ENCODE results near the gene SCIN.

The SCIN gene

DNA sequence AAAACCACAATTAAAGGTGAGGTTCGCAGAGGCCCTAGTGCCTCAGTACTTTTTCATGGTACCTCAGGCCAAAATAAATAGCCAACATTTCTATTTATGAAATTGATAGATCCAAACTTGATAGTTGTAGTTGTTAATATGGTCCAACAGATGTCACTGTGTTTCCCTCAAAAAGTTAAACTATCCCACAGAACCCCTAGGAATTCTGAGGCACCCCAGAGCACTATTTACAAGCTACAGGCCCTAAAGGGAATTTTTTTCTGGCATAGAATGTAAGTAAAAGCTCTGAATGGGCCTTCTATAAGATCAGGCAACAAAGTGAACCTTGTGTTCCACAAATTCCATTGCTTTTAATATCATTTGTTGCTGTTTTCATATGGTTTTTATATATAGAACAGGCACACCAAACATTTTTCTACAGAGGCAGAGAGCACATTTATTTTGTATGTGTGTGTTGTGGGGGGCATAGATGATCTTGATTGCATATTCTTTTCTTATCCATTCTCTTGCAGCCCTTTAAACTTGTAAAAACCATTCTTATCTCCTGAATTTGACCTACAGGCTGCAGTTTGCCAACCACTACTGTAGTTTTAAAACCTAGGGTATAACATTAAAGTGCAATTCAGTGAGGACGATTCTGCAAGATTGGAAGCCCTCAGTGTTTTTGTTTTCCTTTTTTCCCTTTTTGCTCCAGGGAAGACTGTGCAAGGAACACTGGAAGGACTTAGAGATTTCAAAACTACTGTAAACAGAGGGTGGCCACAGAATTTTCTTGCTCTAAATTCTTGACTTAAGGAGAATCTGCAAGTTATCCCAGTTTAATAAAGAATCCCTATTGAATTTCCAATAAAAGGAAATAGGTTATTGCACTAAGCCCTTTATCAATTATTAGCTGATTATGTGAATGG is 113.4 kb downstream of the SCIN start:
- in situ Hi-C loops (cut with HindIII; ENCODE audit: low sequenced_read_pairs): loop anchor here (10.0 kb wide), 1 partner anchor 581 kb away; no protein-coding TSS in a partner anchor
- DNase-seq (ENCODE audit: low read depth): no peak
- no peak overlapping the region for H3K4me3 ChIP-seq (ENCODE audit: low read depth, low read length)
- TF ChIP-seq, protein P1, sequence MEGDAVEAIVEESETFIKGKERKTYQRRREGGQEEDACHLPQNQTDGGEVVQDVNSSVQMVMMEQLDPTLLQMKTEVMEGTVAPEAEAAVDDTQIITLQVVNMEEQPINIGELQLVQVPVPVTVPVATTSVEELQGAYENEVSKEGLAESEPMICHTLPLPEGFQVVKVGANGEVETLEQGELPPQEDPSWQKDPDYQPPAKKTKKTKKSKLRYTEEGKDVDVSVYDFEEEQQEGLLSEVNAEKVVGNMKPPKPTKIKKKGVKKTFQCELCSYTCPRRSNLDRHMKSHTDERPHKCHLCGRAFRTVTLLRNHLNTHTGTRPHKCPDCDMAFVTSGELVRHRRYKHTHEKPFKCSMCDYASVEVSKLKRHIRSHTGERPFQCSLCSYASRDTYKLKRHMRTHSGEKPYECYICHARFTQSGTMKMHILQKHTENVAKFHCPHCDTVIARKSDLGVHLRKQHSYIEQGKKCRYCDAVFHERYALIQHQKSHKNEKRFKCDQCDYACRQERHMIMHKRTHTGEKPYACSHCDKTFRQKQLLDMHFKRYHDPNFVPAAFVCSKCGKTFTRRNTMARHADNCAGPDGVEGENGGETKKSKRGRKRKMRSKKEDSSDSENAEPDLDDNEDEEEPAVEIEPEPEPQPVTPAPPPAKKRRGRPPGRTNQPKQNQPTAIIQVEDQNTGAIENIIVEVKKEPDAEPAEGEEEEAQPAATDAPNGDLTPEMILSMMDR (IDR thresholded peaks at IDR 0.05; ENCODE audit: low read depth, low read length, missing control alignments): peak; percentile 40

- no peak overlapping the region for H3K4me3 ChIP-seq (ENCODE audit: low read depth, low read length)
- no peak for DNase-seq (ENCODE audit: low read depth)
- TF ChIP-seq, protein P1 (IDR thresholded peaks at IDR 0.05; ENCODE audit: low read depth, low read length, missing control alignments): no peak
These were observed 114.2 kb downstream of the SCIN start for GRCh38 chr7:12684733-12685132.

DNA sequence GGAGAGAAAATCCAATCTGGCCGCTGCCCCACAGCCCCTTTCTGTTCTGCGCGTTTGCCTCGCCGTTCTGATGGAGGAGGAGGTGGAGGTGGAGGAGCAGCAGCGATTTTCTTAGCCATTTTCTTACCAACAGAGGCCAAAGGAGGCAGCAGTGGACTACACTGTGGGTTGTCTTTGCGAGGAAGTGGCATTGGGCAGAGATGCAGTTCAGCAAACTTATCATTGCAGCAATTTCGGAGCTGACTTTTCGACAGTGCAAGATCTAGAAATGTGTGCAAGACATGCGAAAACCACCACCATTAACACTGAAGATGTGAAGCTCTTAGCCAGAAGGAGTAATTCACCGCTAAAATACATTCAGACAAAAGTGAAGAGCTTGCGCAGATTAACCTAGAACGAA is 115.0 kb downstream of the SCIN start:
- no peak for DNase-seq (ENCODE audit: low read depth)
- in situ Hi-C loops (cut with HindIII; ENCODE audit: low sequenced_read_pairs): loop anchor here (10.0 kb wide), 1 partner anchor 579 kb away; no protein-coding TSS in a partner anchor
- H3K4me3 ChIP-seq (ENCODE audit: low read depth, low read length): no peak overlapping the region
- TF ChIP-seq, protein P1 (IDR thresholded peaks at IDR 0.05; ENCODE audit: low read depth, low read length, missing control alignments): peak; percentile 58

More at GRCh38 chr7:12684733-12685132, 114.2 kb downstream of the SCIN start:
- in situ Hi-C loops (cut with HindIII; ENCODE audit: low sequenced_read_pairs): loop anchor here (10.0 kb wide), 1 partner anchor 580 kb away; no protein-coding TSS in a partner anchor

DNA sequence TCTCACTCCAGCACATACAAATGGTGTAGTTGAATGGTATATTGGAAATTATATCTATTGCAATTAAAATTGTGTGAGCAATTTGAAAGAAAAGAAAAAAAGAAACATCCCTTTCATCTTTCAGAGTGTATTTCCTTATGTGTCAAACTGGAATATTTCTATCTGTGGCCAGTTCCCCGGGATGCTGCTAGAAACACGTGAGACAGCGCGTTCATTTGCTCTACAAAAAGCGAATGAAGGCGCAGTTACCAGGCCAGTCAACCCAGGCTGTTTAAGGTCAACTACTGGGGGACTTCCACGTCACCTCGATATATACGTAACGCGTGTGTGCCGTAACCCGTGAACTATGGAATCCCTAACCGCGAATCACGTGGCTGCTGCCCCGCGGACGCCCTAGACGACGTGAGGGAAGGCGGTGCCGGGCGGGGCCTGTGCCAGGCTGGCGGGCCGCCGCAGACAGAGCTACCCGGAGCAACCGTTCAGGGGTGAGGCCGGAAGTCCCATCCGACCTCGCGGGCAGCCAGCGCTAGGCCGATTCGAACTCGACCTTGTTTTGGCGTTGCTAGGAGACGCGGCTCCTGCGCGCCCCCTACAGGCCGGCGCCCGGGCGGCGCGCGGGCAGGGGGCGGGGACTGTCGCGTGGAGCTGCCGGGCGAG is 115.8 kb downstream of the SCIN start:
- H3K4me3 ChIP-seq (ENCODE audit: low read depth, low read length): peak overlapping the region; percentile 65
- no peak for DNase-seq (ENCODE audit: low read depth)
- TF ChIP-seq, protein P1 (IDR thresholded peaks at IDR 0.05; ENCODE audit: low read depth, low read length, missing control alignments): peak; percentile 70
- in situ Hi-C loops (cut with HindIII; ENCODE audit: low sequenced_read_pairs): loop anchor here (10.0 kb wide), 1 partner anchor 578 kb away; no protein-coding TSS in a partner anchor

DNA sequence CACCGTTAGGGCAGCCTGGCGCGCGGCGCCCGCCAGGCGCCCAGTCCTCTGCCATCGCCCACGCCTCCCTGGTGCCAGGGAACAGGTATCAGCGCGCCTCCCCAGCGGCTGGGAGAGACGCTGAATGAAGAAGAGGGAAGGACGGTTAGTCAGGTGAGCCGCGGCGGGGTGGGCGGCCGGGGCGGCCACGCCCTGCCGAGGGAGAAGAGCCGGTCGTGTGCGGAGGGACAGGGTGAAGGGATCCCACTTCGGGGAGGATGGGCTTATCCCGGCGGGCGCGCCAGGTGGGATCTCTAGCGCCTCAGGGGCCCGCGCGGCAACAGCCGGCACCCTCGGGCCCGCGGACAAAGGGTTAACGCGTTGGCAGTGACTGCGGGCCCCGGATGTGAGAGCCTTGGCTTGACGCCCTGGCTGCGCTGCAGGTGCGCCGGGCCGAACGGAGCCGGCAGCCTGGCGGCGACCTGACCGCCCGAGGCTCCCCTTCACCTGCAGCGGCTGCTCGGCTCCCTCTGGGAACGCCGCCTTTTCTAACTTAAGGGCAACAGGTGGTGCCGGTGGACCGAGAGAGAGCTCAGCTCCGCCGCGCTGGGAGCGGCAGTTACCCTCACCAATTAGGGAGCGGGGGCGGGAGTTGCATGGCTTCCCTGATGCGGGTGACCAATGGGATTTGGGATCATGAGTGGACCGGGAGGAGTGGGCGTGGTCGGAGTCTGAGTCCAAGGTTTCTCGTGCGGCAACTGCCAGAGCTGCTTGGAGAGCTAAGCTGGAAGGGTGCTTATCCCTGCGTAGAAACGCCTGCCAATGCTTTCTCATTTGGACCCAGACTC is 116.6 kb downstream of the SCIN start, which contains the start of gene ARL4A:
Gene ARL4A, plus strand, starts transcription at position 743 of the 827 bp plus-strand sequence. CDS start 622 bp downstream, outside the sequence.
- in situ Hi-C loops (cut with HindIII; ENCODE audit: low sequenced_read_pairs): loop anchor here (10.0 kb wide), 1 partner anchor 578 kb away; no protein-coding TSS in a partner anchor
- peak; percentile 97 for DNase-seq (ENCODE audit: low read depth)
- peak within 1 kb of the TSS; percentile 65 for H3K4me3 ChIP-seq (ENCODE audit: low read depth, low read length)
- TF ChIP-seq, protein P1 (IDR thresholded peaks at IDR 0.05; ENCODE audit: low read depth, low read length, missing control alignments): peak; percentile 33

Data from astrocyte of the cerebellum (primary cell).